Smooth muscle cell (in vitro differentiated cells): ENCODE results near the gene S1PR3. TPM values are rescaled to one million over a fixed set of nuclear protein-coding genes. Genes with fewer than 3 reads are reported as not detected.
A peak's percentile ranks its signal among the peaks of the same experiment; 100 is the strongest.

Experiments
- DNase-seq: peaks from one replicate; lab custom pipeline; 2025; ENCODE audit not compliant: unreplicated experiment; lab: John Stamatoyannopoulos, UW
- H2AFZ ChIP-seq: fragments of 200-600 bp; sonication (generic); 2 replicates; pipeline ENCODE4 v1.6.0; 2016; ENCODE audit warnings: antibody characterized with exemption, low read depth, mild to moderate bottlenecking
- H3F3A ChIP-seq: fragments of 200-600 bp; sonication (generic); 2 replicates; pipeline ENCODE4 v1.6.0; 2017; ENCODE audit warnings: antibody characterized with exemption, low read depth
- H3K27ac ChIP-seq: fragments of 200-600 bp; sonication (generic); 2 replicates; pipeline ENCODE4 v1.5.1; 2016; ENCODE audit warnings: low read depth, mild to moderate bottlenecking
- H3K27me3 ChIP-seq: fragments of 200-600 bp; sonication (generic); 2 replicates; pipeline ENCODE4 v1.6.1; 2016; ENCODE audit warnings: low read depth, mild to moderate bottlenecking
- H3K36me3 ChIP-seq: fragments of 200-600 bp; sonication (generic); 2 replicates; pipeline ENCODE4 v1.5.1; 2016; ENCODE audit warnings: low read depth
- H3K4me1 ChIP-seq: fragments of 200-600 bp; sonication (generic); 2 replicates; pipeline ENCODE4 v1.5.1; 2016; ENCODE audit warnings: low read depth
- H3K4me2 ChIP-seq: fragments of 200-600 bp; sonication (generic); 2 replicates; pipeline ENCODE4 v1.6.0; 2016; ENCODE audit warnings: mild to moderate bottlenecking
- H3K4me3 ChIP-seq: fragments of 200-600 bp; sonication (generic); 2 replicates; pipeline ENCODE4 v1.5.1; 2016; ENCODE audit warnings: mild to moderate bottlenecking
- H3K79me2 ChIP-seq: fragments of 200-600 bp; sonication (generic); 2 replicates; pipeline ENCODE4 v1.6.0; 2016; ENCODE audit warnings: low read depth, mild to moderate bottlenecking
- H3K9ac ChIP-seq: fragments of 200-600 bp; sonication (generic); 2 replicates; pipeline ENCODE4 v1.6.0; 2016; ENCODE audit warnings: low read depth
- H3K9me3 ChIP-seq: fragments of 200-600 bp; sonication (generic); replicated peaks from 2 replicates; pipeline ENCODE4 v1.5.1; 2016; ENCODE audit warnings: low read depth
- H4K20me1 ChIP-seq: fragments of 200-600 bp; sonication (generic); 2 replicates; pipeline ENCODE4 v1.6.0; 2016; ENCODE audit warnings: low read depth
- CTCF ChIP-seq: fragments of 200-600 bp; sonication (generic); IDR thresholded peaks from 2 replicates; pipeline ENCODE4 v1.5.1; 2017; ENCODE audit warnings: borderline replicate concordance, mild to moderate bottlenecking, antibody characterized with exemption; ENCODE audit not compliant: insufficient read depth, poor library complexity, severe bottlenecking
- WGBS: methylation state at CpG from one replicate; pipeline ENCODE4 v1.1.7; 2016; ENCODE audit warnings: low lambda C conversion rate; 5-methylcytosine and 5-hydroxymethylcytosine counted together
- polyA plus RNA-seq: library from polyadenylated mRNA; unstranded; fragments of >200 nt; fragmentation: Nextera tagmentation; extraction: Ambion mirVana; gene quantifications from 2 replicates; pipeline ENCODE4 v1.2.1, GENCODE V29; 2016
- total RNA-seq: library from RNA; depleted of rRNA; stranded (reverse); fragments of >200 nt; gene quantifications from 2 replicates; pipeline ENCODE4 v1.2.3, GENCODE V29; 2014

Gene S1PR3
- total and polyA plus RNA-seq, 2 experiments from 2014 or later, result 184 to 246 TPM

- Histone ChIP-seq H3K9ac (peak overlapping the region; percentile 52), H3F3A (peaks cover 34% of the 10 kb centered on the region), H4K20me1 (peaks cover 81% of the 10 kb centered on the region), H3K27me3 (no peaks in the 10 kb centered on the region), H2AFZ (no peak overlapping the region), H3K4me3 (peak overlapping the region; percentile 75), H3K4me2 (peak overlapping the region; percentile 91), H3K27ac (peak overlapping the region; percentile 67), H3K79me2 (peaks cover 84% of the 10 kb centered on the region), H3K9me3 (no peaks in the 10 kb centered on the region), H3K36me3 (no peaks in the 10 kb centered on the region), H3K4me1 (peaks cover 45% of the 10 kb centered on the region)
- DNase-seq, result no peak
- TF ChIP-seq CTCF, result no peak
- WGBS, result 44% methylated on average over 9 of the region's 9 CpGs
Observed at GRCh38 chr9:88994469-88995199, 3.4 kb downstream of the S1PR3 start.

DNA sequence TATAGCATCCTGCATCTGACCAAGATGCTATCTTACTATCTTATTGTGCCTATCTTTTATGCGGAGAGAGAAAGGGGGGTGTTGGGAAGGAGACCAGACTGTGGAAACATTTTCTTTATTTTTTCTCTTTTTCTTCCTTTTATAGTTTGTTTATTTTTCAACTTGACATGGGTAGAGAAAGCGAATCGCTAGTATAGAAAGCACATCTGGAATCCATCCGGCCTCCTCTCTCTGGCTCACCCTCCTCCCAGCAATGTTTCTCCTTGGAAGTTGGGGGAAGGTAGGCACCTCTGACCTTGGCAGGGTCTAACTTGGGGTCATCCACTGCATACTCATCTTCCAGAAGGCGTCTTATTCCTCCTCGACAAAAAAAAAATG, 3.9 kb downstream of the S1PR3 start:
- H3K79me2 ChIP-seq, result peaks cover 84% of the 10 kb centered on the region
- H2AFZ ChIP-seq, result no peak overlapping the region
- H4K20me1 ChIP-seq, result peaks cover 85% of the 10 kb centered on the region
- DNase-seq, result no peak
- WGBS, result 61% methylated on average over 6 of the region's 6 CpGs
- peak overlapping the region; percentile 48 for H3K27ac ChIP-seq
- peak overlapping the region; percentile 91 for H3K4me2 ChIP-seq
- peaks cover 37% of the 10 kb centered on the region for H3F3A ChIP-seq
- no peak overlapping the region for H3K9ac ChIP-seq
- H3K27me3 ChIP-seq, result no peaks in the 10 kb centered on the region
- peak overlapping the region; percentile 75 for H3K4me3 ChIP-seq
- H3K36me3 ChIP-seq, result no peaks in the 10 kb centered on the region
- TF ChIP-seq CTCF, result no peak
- peaks cover 39% of the 10 kb centered on the region for H3K4me1 ChIP-seq
- no peaks in the 10 kb centered on the region for H3K9me3 ChIP-seq

- Histone ChIP-seq H3K27ac (peak overlapping the region; percentile 48), H3K4me1 (peaks cover 39% of the 10 kb centered on the region), H3K9ac (no peak overlapping the region), H3K4me3 (peak overlapping the region; percentile 75), H4K20me1 (peaks cover 89% of the 10 kb centered on the region), H3K79me2 (peaks cover 79% of the 10 kb centered on the region), H3K9me3 (no peaks in the 10 kb centered on the region), H3K4me2 (peak overlapping the region; percentile 91), H3F3A (peaks cover 39% of the 10 kb centered on the region), H2AFZ (no peak overlapping the region), H3K27me3 (no peaks in the 10 kb centered on the region), H3K36me3 (no peaks in the 10 kb centered on the region)
- WGBS, result 94% methylated on average over 6 of the region's 6 CpGs
- no peak for TF ChIP-seq CTCF
- no peak for DNase-seq
Observed at GRCh38 chr9:88995627-88996026, 4.4 kb downstream of the S1PR3 start.
